GM18511 (cell line): ENCODE data around the gene TSEN54.

ENCODE experiments used
- ATAC-seq: cut with Tn5 transposase; IDR thresholded peaks from one replicate; pipeline ENCODE4 v1.9.1; 2021; ENCODE audit warnings: mild to moderate bottlenecking, moderate library complexity; ENCODE audit not compliant: unreplicated experiment

The TSEN54 gene

GRCh38 chr17:75488693-75489510 is 27.4 kb upstream of the TSEN54 start:
- ATAC-seq = no peak

GRCh38 chr17:75489511-75489955 is 26.8 kb upstream of the TSEN54 start:
- ATAC-seq = no peak

- no peak for ATAC-seq
Observed at GRCh38 chr17:75490173-75490743, 26.1 kb upstream of the TSEN54 start.

- no peak for ATAC-seq
Observed at GRCh38 chr17:75490953-75491649, 25.2 kb upstream of the TSEN54 start.

- ATAC-seq = no peak
Observed at GRCh38 chr17:75491680-75492079, 24.6 kb upstream of the TSEN54 start.

- ATAC-seq = no peak
Observed at GRCh38 chr17:75492555-75493168, 23.7 kb upstream of the TSEN54 start.

- no peak for ATAC-seq
Observed at GRCh38 chr17:75493476-75494129, 22.7 kb upstream of the TSEN54 start.

- no peak for ATAC-seq
Observed at GRCh38 chr17:75494326-75494877, 21.9 kb upstream of the TSEN54 start.

- no peak for ATAC-seq
Observed at GRCh38 chr17:75496005-75496404, 20.3 kb upstream of the TSEN54 start.

- ATAC-seq = no peak
Observed at GRCh38 chr17:75498039-75498725, 18.1 kb upstream of the TSEN54 start.

- ATAC-seq = no peak
Observed at GRCh38 chr17:75498726-75499213, 17.6 kb upstream of the TSEN54 start.

- no peak for ATAC-seq
Observed at GRCh38 chr17:75499313-75500022, 16.9 kb upstream of the TSEN54 start.

GRCh38 chr17:75500419-75501216 is 15.7 kb upstream of the TSEN54 start:
- ATAC-seq = no peak

- no peak for ATAC-seq
Observed at GRCh38 chr17:75501378-75502071, 14.8 kb upstream of the TSEN54 start.

GRCh38 chr17:75502072-75502720 is 14.1 kb upstream of the TSEN54 start:
- no peak for ATAC-seq

- ATAC-seq = no peak
Observed at GRCh38 chr17:75502721-75503329, 13.5 kb upstream of the TSEN54 start.
